Measurements from ENCODE around the gene CBLN3.

- TF ChIP-seq SUZ12 (IDR thresholded peaks at IDR 0.05; ENCODE audit: extremely low read depth, insufficient read depth, insufficient read length) (no peak), ZNF274 (IDR thresholded peaks at IDR 0.05; ENCODE audit: low read depth, low read length) (no peak), YY1 (IDR thresholded peaks at IDR 0.05; ENCODE audit: insufficient read depth, insufficient read length) (no peak)
Observed at GRCh38 chr14:24397639-24398292, 31.7 kb downstream of the CBLN3 start.
